GM12872 (cell line): ENCODE data around the gene FAM78B.

Experiments used
- TF ChIP-seq, protein P1 (sequence below): IDR thresholded peaks from 3 replicates; pipeline ENCODE4 v1.5.1; 2011; ENCODE audit warnings: low read depth, mild to moderate bottlenecking, low read length, moderate library complexity; ENCODE audit not compliant: insufficient read depth

Gene FAM78B

DNA sequence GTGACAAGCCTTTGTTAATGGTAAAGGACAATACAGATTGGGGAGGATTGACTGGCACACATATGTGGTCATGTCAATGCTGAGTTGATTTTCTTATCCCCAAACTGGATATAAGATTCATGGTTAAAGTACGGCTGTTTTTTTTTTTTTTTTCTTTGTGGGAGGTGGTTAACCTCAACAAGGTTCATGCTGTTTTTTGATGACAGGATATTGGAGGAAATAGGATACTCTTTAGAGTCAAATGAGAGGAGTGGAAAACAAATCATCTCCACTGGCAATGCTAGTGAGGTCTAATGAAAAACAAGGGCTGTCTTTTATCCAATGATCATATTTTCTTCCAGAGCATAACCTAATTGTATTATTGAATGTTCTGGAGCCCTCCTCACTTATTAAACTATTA lies 140.2 kb downstream of the FAM78B start:
- TF ChIP-seq, protein P1, sequence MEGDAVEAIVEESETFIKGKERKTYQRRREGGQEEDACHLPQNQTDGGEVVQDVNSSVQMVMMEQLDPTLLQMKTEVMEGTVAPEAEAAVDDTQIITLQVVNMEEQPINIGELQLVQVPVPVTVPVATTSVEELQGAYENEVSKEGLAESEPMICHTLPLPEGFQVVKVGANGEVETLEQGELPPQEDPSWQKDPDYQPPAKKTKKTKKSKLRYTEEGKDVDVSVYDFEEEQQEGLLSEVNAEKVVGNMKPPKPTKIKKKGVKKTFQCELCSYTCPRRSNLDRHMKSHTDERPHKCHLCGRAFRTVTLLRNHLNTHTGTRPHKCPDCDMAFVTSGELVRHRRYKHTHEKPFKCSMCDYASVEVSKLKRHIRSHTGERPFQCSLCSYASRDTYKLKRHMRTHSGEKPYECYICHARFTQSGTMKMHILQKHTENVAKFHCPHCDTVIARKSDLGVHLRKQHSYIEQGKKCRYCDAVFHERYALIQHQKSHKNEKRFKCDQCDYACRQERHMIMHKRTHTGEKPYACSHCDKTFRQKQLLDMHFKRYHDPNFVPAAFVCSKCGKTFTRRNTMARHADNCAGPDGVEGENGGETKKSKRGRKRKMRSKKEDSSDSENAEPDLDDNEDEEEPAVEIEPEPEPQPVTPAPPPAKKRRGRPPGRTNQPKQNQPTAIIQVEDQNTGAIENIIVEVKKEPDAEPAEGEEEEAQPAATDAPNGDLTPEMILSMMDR = no peak

DNA sequence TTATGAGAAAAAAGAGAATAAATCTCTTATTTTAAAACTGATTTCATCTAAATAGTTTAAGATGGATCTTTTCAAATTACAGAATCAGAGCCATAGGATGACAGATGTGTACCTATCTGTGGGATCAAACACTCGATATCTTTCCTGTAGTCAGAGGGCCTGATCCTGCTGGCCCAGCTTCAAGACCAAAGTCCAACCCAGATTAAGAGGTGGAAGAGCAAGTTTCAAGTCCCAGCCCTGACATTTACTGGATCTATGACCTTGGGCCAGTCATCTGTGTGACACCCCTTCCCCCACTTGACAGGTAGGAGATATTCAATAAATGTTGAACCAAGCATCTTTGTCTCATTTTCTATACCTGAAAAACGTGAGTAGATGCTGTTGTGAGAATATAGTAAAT lies 140.7 kb downstream of the FAM78B start:
- TF ChIP-seq, protein P1 = no peak

DNA sequence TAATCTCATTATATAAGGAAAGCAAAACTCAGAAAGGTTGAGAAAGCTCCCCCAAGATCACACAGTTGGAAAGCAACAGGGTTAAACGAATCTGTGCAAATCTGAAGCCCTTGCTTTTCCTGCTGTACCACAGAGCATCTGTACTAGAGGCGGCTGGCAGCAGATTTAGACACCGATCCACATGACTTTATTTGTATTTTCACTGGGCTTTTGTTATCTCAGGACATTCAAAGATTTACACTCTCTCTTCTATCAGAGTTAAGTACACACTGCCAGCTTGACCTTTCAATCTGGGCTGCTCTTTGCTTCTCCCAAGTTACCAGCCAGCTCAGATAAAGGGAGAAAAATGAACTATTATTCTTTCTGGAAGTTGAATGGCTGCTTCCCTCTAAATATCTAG lies 146.6 kb downstream of the FAM78B start:
- TF ChIP-seq, protein P1 = no peak
